ENCODE measurements around the gene NHEJ1.

GRCh38 chr2:219057709-219058540 is 102.7 kb downstream of the NHEJ1 start:
- TF ChIP-seq EZH2 (IDR thresholded peaks at IDR 0.05; ENCODE audit: borderline replicate concordance, low read depth, low read length, severe bottlenecking) (peak; percentile 89), POLR2A (IDR thresholded peaks at IDR 0.05; ENCODE audit: low read depth, low read length) (no peak), CTCF (IDR thresholded peaks at IDR 0.05; ENCODE audit: extremely low read depth in 1 of 2, insufficient read depth in 1 of 2, low read depth in 1 of 2, low read length in 2 of 2) (peak; percentile 85 to 94), MAX (IDR thresholded peaks at IDR 0.05; ENCODE audit: insufficient read depth, insufficient read length) (no peak), JUN (IDR thresholded peaks at IDR 0.05; ENCODE audit: borderline replicate concordance, insufficient read depth, insufficient read length, low read depth) (no peak), MYC (IDR thresholded peaks at IDR 0.05; ENCODE audit: low read depth, low read length) (no peak), POLR2AphosphoS5 (IDR thresholded peaks at IDR 0.05; ENCODE audit: insufficient read depth, low read depth, low read length) (no peak), FOS (IDR thresholded peaks at IDR 0.05; ENCODE audit: borderline replicate concordance, insufficient read depth, low read length) (no peak), GATA2 (IDR thresholded peaks at IDR 0.05; ENCODE audit: insufficient read depth, insufficient read length, low read depth, low read length) (no peak)
